ENCODE results near the gene FBXO42. TPM values are rescaled to one million over a fixed set of nuclear protein-coding genes. Genes with fewer than 3 reads are reported as not detected.

Gene FBXO42
- total and polyA plus RNA-seq, 2 of the 8 experiments (the other 6 are each of a cell fraction or from before 2014, with no cell fraction given): 15.1 to 17.0 TPM

DNA sequence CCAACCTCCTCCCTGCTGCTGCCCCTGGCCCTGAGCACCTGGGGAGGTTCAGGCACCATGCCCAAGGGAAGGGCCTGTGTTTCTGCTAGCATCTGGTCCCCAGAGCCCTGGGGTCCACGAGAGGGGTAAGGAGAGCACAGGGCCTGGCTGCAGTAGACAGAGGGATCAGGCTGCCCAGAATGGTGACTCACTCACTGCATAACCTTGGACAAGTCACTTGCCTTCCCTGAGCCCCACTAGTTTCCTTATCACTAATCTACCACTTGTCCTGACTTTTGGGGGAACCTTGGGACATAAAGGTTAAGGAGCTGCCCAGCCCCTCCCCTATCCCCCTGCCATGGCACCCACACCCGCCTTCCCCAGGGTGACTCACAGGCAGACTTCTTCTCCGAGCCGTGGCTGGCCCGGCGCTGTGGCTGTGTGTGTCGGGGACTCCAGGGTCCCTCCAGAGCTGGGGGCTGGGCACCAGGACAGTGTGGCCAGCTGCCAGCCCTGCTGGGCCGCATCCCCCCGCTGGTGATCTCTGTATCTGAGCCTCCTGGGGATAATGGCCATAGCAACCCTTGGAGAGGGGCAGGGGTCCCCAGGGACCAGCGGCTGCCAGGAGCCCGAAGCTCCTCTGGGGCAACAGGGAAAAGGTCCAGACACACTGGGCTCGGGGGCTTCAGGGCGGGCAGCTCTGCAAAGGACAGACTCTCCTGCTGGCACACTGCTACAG lies 143.9 kb downstream of the FBXO42 start (continued):
- TF ChIP-seq KDM4A (IDR thresholded peaks at IDR 0.05; ENCODE audit: low read depth, low read length, severe bottlenecking): no peak
- TF ChIP-seq, protein P1, sequence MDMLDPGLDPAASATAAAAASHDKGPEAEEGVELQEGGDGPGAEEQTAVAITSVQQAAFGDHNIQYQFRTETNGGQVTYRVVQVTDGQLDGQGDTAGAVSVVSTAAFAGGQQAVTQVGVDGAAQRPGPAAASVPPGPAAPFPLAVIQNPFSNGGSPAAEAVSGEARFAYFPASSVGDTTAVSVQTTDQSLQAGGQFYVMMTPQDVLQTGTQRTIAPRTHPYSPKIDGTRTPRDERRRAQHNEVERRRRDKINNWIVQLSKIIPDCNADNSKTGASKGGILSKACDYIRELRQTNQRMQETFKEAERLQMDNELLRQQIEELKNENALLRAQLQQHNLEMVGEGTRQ (IDR thresholded peaks at IDR 0.05; ENCODE audit: low read length): no peak
